GM19351 (cell line): ENCODE measurements around the gene BUD13.

Experiments
- ATAC-seq: cut with Tn5 transposase; IDR thresholded peaks from one replicate; pipeline ENCODE4 v1.9.1; 2021; ENCODE audit warnings: mild to moderate bottlenecking, moderate library complexity; ENCODE audit not compliant: unreplicated experiment

The BUD13 gene

GRCh38 chr11:116792869-116793771, 20.3 kb upstream of the BUD13 start:
- no peak for ATAC-seq

GRCh38 chr11:116792144-116792868, 19.5 kb upstream of the BUD13 start:
- no peak for ATAC-seq

- ATAC-seq, result no peak
These were observed 19.0 kb upstream of the BUD13 start, which contains the start of gene APOA5 for GRCh38 chr11:116791813-116792143. Gene APOA5, minus strand, starts transcription at chr11:116791879. Its CDS starts 19 bp downstream, at chr11:116791860.

- peak; percentile 47 for ATAC-seq
These were observed 18.4 kb upstream of the BUD13 start for GRCh38 chr11:116791002-116791812.

- ATAC-seq, result no peak
These were observed 17.6 kb upstream of the BUD13 start for GRCh38 chr11:116790167-116791001.

GRCh38 chr11:116788975-116789374, 16.2 kb upstream of the BUD13 start:
- ATAC-seq, result no peak

GRCh38 chr11:116788534-116788933, 15.7 kb upstream of the BUD13 start:
- ATAC-seq, result no peak

GRCh38 chr11:116787786-116788486, 15.1 kb upstream of the BUD13 start, which contains the start of gene ZPR1:
Gene ZPR1, minus strand, starts transcription at chr11:116788023. Its CDS starts 33 bp downstream, at chr11:116787990.
- ATAC-seq, result peak; percentile 93

- no peak for ATAC-seq
These were observed 14.6 kb upstream of the BUD13 start for GRCh38 chr11:116787436-116787785.

GRCh38 chr11:116786966-116787365, 14.2 kb upstream of the BUD13 start:
- no peak for ATAC-seq

- ATAC-seq, result no peak
These were observed 13.5 kb upstream of the BUD13 start for GRCh38 chr11:116786326-116786725.

- no peak for ATAC-seq
These were observed 9.9 kb upstream of the BUD13 start for GRCh38 chr11:116782728-116783127.

- no peak for ATAC-seq
These were observed 5.8 kb upstream of the BUD13 start for GRCh38 chr11:116778556-116778955.

- no peak for ATAC-seq
These were observed 4.3 kb upstream of the BUD13 start for GRCh38 chr11:116777056-116777455.

GRCh38 chr11:116776522-116776984, 3.8 kb upstream of the BUD13 start:
- ATAC-seq, result no peak

- no peak for ATAC-seq
These were observed 3.2 kb upstream of the BUD13 start for GRCh38 chr11:116775975-116776374.

- no peak for ATAC-seq
These were observed 1.9 kb upstream of the BUD13 start for GRCh38 chr11:116774661-116775060.

GRCh38 chr11:116773203-116774097, 663 bp upstream of the BUD13 start:
- ATAC-seq, result peak; percentile 39

- ATAC-seq, result no peak
These were observed 852 bp downstream of the BUD13 start for GRCh38 chr11:116771935-116772334.
